ENCODE results near the gene NWD2.

DNA sequence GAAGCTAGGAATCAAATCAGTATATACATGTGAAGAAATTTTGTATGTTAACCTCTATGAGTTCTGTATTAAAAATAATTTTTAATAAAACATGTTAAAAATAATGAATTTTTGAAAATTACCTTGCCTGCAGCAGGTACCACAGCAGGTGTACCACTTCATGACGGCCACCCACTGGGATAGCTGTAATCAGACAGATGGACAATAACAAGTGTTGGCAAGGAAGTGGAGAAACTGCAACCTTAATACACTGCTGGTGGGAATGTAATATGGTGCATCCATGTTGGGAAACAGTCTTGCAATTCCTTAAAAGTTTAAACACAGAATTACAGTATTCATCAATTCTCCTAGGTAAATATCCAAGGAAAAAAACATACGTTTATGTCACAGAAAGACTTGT lies 232.1 kb downstream of the NWD2 start:
- TF ChIP-seq, protein P1, sequence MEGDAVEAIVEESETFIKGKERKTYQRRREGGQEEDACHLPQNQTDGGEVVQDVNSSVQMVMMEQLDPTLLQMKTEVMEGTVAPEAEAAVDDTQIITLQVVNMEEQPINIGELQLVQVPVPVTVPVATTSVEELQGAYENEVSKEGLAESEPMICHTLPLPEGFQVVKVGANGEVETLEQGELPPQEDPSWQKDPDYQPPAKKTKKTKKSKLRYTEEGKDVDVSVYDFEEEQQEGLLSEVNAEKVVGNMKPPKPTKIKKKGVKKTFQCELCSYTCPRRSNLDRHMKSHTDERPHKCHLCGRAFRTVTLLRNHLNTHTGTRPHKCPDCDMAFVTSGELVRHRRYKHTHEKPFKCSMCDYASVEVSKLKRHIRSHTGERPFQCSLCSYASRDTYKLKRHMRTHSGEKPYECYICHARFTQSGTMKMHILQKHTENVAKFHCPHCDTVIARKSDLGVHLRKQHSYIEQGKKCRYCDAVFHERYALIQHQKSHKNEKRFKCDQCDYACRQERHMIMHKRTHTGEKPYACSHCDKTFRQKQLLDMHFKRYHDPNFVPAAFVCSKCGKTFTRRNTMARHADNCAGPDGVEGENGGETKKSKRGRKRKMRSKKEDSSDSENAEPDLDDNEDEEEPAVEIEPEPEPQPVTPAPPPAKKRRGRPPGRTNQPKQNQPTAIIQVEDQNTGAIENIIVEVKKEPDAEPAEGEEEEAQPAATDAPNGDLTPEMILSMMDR (IDR thresholded peaks at IDR 0.05; ENCODE audit: low read length), result no peak
- no peak for TF ChIP-seq EZH2 (optimal IDR thresholded peaks at IDR 0.05; ENCODE audit: low read depth, low read length)
